ENCODE results near the gene TFCP2.

GRCh38 chr12:51051787-51052186, 121.1 kb downstream of the TFCP2 start:
- TF ChIP-seq CTCF (IDR thresholded peaks at IDR 0.05; ENCODE audit: low read length) (no peak), EZH2 (optimal IDR thresholded peaks at IDR 0.05; ENCODE audit: low read depth, low read length) (no peak), EZH2phosphoT487 (IDR thresholded peaks at IDR 0.05; ENCODE audit: low read length) (no peak)

Measured in MM.1S (cell line).